VCaP (cell line): ENCODE data around the gene DCLK1.
A peak's percentile ranks its signal among the peaks of the same experiment; 100 is the strongest.

Experiments used
- H3K27ac ChIP-seq: fragments of 450-650 bp; 2 replicates; pipeline ENCODE4 v1.5.1; 2017
- TF ChIP-seq, protein P1 (sequence below): fragments of 450-650 bp; conservative IDR thresholded peaks from 2 replicates; pipeline ENCODE4 v1.5.1; 2017; ENCODE audit warnings: mild to moderate bottlenecking, moderate library complexity

The DCLK1 gene

GRCh38 chr13:36028359-36029025, 102.7 kb downstream of the DCLK1 start:
- peak overlapping the region; percentile 31 for H3K27ac ChIP-seq
- TF ChIP-seq, protein P1, sequence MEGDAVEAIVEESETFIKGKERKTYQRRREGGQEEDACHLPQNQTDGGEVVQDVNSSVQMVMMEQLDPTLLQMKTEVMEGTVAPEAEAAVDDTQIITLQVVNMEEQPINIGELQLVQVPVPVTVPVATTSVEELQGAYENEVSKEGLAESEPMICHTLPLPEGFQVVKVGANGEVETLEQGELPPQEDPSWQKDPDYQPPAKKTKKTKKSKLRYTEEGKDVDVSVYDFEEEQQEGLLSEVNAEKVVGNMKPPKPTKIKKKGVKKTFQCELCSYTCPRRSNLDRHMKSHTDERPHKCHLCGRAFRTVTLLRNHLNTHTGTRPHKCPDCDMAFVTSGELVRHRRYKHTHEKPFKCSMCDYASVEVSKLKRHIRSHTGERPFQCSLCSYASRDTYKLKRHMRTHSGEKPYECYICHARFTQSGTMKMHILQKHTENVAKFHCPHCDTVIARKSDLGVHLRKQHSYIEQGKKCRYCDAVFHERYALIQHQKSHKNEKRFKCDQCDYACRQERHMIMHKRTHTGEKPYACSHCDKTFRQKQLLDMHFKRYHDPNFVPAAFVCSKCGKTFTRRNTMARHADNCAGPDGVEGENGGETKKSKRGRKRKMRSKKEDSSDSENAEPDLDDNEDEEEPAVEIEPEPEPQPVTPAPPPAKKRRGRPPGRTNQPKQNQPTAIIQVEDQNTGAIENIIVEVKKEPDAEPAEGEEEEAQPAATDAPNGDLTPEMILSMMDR, result no peak

DNA sequence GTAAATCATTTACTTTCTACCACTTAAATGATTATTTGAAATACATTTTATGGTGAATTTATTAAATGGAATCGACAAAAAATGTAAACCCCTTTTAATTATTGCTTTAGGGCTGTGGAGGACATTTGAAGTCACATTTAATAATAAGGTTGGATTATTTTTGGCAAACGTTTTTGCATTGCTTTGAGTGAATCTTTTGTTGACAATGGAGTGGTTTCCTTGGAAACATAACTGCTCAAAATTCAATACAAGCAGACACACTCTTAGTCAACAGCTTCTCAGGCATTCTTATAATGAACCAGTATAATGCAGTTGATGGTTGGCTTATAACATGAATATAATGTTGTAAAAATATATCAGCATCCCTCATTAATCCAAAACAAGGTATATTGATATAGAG, 104.7 kb downstream of the DCLK1 start:
- TF ChIP-seq, protein P1, result no peak

DNA sequence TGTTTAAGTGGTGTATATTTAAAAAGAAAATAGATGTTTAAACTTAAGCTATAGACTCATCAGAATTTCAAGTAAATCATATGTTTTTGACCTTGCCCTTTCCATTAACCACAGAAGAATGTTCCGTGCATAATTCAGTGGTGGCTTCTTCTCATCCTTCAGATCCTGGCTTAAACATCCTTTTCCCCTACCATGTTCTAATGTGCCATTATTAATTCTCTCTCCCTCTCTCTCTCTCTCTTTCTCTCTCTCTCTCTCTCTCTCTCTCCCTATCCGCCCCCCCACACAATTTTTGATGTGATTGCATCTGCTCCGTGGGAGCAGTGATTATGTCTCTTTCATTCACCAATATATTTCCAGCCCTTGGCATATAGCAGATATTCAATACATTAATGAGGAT, 116.4 kb downstream of the DCLK1 start:
- TF ChIP-seq, protein P1, result no peak
- H3K27ac ChIP-seq, result no peak overlapping the region

More for the DNA sequence above, 104.7 kb downstream of the DCLK1 start:
- H3K27ac ChIP-seq, result no peak overlapping the region

GRCh38 chr13:36006894-36007675, 124.1 kb downstream of the DCLK1 start:
- TF ChIP-seq, protein P1, result no peak
- peak overlapping the region; percentile 81 for H3K27ac ChIP-seq

- H3K27ac ChIP-seq, result peak overlapping the region; percentile 81
- TF ChIP-seq, protein P1, result no peak
Measured at GRCh38 chr13:36006347-36006746, 124.8 kb downstream of the DCLK1 start.

- TF ChIP-seq, protein P1, result no peak
- no peak overlapping the region for H3K27ac ChIP-seq
Measured at GRCh38 chr13:36001561-36001960, 129.6 kb downstream of the DCLK1 start.

- TF ChIP-seq, protein P1, result no peak
- H3K27ac ChIP-seq, result no peak overlapping the region
Measured at GRCh38 chr13:36000028-36000427, 131.2 kb downstream of the DCLK1 start.
